Activated effector memory CD4-positive, alpha-beta T cell treated with anti-CD3 and anti-CD28 coated beads, Interleukin-2, amount 50 U/mL, for 16 hours (primary cell): Measurements from ENCODE around the gene SOAT2.

ENCODE experiments used
- DNase-seq: peaks from one replicate; pipeline ENCODE4 v3.0.0-alpha.2; 2020

SOAT2 gene

DNA sequence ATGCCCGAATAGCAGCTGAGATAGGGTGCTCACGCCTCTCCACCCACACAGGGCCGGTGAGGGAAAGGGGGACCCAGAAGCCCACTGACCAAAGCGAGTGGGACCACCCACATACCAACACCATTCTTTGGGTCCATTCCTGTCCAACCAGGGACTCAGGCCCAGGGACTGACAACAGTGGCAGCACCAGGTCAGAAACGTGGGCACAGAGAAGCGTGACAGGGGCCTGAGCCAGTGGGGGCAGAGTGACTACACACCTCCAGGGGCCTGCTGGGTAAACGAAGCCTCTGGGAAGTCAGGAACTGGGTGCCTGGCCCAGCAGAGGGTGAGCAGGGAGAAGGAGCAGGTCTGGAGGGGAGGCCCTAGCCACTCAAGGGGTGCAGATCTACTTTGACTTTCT lies 37.8 kb upstream of the SOAT2 start:
- peak; percentile 59 for DNase-seq

DNA sequence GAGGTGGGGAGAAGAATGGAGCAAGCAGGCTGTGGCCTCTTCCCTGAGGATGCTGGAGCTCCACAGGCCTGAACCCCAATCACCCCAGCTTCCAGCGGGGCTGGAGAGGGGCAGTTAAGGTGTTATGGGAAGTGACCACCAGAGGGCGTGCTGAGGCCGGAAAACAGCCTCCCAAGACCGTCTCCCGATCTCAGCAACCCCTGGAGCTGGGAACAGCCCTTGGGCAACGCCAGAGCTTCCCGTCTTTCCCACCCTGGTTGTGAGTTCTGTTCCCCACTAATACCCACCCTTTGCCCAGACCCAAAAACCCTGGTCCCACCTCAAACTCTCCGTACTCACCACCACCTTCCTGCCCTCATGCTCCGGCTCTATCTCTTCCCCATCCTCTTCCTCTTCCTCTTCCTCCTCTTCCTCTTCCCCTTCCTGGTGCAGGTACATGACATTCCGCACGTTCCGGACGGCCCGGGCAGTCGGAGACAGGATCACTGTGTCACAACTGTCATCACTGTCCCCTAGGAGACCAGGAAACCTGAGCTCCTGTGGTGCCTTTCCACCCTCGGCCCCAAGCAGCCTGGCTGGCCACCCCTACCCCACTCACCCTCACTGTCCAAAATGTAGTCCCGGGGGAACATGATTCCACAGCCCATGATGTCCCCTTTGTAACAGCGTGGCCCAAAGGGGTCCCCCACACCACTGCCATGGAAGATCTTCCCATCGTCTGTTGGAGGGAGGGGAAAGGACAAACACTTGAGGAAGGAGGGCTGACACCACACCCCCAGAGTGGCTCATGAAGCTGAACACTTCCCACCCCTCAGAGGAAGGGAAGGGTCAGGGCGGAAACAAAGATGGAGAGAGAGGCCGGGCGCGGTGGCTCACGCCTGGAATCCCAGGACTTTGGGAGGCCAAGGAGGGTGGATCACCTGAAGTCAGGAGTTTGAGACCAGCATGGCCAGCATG lies 37.0 kb upstream of the SOAT2 start:
- DNase-seq: peak; percentile 87

DNA sequence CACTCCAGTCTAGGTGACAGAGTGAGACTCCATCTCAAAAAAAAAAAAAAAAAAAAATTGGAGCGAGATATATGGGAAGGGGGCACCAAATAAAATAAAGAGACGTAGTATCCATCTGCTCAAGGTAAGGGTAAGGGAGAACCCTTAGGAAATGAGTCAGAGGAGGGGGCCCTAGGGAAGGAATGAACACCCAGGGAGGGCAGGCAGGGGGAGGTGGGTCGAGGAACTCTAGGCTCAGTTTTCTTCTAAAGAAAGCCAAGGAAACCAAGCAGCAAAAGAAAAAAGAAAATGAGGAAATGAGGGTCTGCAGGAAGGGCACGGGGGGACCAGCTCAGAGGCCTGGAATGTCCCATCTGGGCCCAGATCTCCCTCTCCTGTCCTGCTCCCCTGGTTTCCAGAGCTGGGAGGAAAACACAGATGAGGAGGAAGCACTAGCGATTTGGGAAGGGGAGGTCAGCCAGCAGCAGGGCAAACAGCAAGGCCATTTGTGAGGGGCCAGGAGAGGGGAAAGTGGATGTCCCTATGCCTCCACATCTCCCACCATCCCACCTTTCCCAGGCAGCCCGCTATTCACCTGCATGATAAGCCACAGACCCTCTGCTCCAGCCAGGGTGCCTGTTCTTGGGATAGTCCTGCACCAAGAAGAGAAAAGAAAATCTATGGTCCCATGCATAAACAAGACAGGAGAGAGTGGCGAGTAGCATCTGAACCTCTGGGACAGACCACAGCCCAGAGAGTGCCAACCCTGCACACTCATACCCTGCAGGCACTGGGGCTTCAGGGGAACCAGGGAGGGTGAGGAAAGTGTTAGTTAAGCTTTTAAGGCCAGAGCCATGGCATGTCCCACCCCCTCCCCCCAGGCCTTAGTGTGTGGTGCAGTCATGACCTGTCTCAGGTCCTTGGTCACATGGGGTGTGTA lies 36.0 kb upstream of the SOAT2 start:
- DNase-seq: peak; percentile 45

DNA sequence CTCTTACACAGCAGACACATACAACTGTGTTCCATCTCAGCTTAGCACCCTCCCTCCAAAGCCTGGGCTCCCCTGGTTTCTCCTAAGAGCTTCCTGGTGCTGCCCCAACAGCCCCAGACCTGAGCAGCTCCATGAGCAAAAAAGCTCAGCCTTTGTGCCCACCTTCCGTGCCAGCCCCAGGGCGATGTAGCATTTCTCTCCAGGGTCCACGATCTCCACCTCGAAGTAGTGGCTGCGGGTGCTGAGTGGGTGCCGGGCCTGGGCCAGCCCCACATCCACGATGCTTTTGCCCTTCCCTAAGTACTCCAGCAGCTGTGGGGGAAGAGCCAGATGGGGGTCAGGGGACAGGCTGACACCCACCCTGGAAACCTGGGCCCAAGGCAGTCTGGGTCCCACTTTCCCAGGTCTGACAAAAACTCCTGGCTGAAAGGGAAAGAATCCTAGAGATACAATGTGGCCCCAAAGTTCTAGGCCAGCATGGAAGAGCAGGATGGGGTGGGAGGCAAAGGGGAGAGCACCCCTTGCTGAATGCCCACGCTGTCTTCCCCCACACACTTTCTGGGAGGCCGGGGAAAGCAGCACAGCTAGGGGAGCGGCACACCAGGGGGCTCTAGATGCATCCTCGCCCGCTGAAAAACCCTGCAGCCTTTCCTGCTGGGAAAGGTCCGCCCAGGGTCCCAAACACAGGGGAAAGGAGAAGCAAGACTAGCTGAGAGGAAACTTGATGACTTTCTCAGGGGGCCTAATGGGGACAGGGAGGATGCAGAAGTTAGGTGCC lies 35.1 kb upstream of the SOAT2 start:
- DNase-seq: peak; percentile 38

DNA sequence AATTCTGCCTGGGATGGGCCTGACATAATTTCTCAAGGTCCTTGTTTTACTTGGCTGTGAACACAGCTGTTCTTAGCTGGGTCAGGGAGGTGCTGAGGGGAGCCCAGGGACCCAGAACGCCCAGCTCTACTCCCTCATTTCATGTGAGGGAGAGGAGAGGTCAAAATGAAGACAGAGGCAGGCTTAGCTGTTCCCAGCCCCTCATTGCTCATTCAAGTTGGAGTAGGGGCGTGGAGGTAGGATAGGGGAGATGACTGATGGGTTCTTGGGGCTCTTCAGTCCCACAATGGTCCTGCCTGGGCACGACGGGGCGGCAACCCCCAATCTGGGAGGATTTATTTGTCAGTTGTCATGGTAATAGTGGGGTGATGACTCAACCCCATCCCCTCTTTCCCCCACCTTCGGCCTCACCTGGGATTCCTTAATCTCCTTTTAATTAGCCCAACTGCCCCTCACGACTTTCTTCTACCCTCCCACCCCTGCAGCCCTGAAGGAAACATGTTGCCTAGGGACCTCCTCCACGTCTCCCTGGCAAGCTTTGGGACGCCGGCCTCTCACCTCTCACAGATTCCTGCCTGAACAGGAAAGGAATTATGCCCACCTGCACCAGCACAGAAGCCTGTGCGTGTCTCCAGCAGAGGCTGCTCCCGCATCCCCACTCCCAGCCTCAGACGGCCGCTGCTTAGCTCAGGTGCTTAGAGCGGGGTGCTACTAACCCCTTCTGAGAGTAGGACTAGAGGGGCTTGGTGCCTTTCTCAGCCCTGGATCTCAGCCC lies 34.3 kb upstream of the SOAT2 start:
- peak; percentile 51 for DNase-seq

DNA sequence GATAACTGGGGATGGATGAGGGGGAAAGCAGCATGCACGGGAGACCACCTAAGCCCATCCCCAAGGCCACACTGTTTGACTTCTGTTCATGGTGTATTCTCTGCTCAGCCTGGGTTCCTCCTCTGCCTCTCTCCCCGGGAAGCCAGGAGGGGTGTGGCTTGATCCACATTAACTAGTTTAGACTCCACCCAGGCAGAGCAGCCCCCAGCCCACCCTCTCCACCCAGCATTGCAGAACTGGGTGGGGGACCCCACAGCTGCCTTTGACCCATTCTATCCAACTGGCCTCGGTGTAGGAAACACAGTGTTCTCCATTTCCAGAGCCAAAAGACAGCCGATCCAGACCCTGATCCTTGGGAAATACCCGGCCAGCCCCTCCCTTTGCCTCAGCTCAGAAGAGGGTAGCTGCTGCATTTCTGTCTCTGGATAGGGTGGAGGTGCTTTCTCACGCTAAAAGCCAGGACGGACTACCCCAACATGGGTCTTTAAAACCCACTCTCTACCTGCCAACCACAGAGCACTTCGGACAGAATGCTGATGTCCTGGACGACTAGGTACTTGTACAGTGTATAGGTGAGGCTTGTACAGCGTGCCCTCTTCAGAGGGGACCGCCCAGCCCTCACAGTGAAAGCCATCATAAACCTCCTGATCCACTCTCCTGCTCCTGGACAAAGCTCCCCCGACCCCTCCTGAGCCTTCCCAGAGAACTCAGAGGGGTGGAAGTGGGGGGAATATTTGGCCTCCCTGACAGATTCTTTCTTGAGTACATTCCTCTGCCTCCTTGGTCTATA lies 33.5 kb upstream of the SOAT2 start:
- DNase-seq: peak; percentile 48

DNA sequence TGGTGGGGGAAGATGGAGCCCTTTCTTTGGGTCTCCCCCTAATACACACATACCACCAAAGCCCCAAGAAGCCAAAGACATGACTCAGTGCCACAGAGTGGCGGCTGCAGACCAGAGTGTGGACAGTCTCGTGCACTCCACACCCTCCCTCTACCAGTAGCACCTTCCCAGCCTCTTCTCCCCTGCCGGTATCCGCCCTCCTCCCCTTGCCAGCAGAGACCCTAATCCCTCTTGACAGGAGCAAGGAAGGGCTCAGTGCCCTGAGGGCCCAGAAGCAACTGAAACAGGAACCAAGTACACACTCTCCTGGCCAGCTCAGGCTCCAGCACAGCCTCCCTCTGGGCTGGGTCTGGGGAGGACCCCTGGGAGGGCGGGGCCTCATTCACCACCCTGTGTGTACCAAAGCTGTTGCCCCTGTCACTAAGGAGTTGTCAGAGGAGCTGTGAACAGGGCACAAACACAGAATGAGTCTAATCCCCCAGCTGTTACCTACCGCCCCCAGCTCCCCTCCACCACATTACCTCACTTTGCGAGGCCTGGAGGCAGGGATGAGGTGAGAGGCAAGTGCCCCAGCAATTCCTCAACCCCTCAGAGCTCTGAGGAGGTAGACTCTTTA lies 32.3 kb upstream of the SOAT2 start:
- DNase-seq: peak; percentile 53

DNA sequence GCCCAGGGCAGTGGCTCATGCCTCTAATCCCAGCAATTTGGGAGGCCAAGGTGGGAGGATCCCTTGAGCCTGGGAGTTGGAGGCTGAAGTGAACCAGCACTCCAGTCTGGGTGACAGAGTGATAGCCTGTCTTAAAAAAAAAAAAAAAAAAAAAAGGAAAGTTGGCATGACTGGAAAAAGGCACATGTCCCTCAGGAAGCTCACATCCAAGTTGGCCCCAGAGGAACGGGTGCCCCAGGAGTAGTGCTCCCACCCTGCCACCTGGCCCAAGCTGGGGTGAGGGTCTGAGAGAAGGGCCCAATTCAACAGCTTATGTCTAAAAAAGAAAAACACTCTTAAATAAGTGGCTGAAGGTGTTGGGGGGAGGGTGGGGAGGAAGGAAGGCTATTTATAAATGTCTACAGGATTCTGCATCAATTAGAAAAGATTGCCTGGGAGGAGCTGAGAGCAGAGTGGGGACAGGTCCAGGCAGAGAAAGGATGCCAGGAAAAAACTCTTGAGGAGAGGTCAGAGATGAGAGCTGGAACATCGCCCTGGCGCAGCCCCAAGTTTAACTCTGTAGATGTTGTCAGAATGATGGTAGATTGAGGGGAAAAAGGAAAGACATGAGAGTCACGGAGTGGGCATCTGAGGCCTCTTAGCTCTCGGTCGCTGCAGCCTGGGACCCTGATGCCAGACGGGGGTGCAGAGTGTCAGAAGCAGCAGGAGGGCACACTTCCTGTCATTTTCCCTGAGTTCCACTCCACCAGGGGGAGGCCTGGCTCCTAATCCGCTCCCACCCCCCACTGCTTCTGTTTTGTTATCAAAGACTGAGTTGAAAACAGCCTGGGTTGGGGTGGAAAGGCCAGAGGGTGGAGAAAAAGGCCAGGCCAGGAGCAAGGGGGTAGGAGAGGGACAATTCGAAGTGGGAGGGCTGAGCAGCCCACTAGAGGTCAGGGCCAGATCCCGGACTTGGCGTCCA lies 31.4 kb upstream of the SOAT2 start:
- DNase-seq: peak; percentile 36

DNA sequence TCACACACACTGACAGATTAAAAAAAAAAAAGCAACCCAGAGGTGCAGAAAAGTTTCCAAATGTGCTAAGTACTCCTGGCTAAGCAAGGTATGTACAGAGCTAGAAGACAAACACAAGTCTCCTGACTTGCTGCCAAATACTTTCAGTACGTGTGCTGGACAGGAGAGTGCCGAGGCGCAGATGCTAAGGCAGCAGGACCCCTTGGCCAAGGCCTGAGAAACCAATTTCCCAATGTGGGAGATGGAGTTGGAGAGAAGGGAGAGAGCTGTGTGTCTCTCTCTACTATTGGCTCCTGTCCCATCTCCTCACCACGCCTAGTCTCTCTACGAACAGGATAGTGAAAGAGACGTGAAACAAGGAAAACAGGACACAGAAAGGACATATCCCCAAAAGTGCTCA lies 29.4 kb upstream of the SOAT2 start:
- DNase-seq: peak; percentile 22

DNA sequence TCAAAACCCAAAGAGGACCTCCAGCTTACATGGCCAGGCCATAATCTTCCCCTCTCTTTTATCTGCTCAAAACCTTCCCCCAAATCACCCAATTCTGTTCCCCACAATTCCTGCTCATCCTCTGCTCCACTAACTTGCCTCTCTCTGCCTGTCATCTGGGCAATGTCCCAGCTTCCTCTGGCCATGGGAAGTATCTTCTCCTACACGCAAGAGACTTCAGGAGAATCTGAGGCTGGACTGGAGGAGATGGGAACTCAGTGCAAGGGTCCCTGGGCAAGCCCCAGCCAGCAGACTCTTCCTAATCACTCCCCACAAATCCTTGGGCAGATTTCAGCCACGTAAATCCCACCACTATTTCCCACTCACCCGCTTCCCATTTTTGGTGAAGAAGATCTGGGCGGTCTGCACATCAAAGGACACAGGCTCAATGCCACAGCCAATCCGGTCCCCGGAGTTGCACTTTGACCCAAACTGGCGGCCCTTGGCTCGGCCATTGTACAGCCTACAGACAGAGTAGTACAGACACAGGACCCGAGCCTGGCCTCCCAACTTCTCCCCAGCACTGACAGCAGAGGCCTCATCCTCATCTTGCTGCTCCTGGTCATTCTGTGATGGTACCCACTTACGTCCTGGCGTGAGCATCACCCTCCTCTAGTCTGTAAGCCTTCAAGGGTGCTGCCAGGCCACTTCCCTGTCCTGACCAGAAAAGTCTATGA lies 28.8 kb upstream of the SOAT2 start:
- DNase-seq: peak; percentile 45

DNA sequence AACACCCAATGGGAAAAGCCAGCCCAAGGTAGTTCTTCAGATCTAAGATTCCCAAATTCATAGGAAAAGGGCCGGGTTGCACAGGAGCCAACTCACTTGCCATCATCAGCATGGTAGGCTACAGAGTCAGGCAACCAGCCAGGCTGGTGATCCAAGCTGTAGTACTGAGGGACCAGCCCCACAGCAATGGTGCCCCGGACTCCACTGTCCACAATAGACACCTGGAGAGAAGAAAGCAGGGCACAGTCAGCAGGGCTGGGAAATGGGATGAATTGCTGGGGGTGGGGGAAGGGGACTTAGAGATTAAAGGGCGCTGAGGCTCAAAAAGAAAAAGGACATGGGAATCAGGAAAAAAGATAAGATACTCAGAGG lies 28.3 kb upstream of the SOAT2 start:
- DNase-seq: peak; percentile 30

DNA sequence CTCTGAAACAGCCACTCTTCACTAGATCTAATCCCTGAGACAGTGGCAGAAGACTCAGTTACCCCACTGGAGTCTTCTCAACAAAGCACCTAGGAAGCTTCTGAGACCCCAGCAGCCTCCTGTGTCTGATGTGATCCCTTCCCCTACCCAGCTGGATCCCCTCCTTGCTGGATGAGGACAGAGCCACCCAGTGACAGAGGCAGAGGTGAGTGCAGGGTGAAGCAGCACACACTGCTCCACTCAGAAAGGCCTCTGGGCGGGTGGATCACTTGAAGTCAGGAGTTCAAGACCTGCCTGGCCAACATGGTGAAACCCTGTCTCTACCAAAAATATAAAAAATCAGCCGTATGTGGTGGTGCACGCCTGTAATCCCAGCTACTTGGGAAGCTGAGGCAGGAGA lies 26.8 kb upstream of the SOAT2 start:
- DNase-seq: peak; percentile 25

DNA sequence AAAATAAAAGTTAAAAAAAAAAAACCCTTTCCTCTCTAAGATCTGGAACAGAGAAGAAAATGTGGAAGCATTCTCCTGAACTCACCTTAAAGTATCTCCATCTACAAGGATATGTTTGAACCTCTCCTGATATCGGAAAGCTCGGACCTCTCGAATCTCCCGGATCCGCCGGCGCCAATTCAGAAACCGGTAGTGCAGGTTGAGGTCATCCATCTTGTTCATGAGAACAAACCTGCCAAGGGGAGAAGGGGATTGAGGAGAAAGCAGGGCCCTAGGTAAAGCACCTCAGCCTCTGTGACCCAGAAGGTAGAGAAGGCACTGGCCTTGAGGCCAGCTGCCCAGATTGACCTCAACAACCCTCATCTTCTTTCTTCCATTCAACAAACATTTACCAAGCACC lies 26.3 kb upstream of the SOAT2 start:
- no peak for DNase-seq

DNA sequence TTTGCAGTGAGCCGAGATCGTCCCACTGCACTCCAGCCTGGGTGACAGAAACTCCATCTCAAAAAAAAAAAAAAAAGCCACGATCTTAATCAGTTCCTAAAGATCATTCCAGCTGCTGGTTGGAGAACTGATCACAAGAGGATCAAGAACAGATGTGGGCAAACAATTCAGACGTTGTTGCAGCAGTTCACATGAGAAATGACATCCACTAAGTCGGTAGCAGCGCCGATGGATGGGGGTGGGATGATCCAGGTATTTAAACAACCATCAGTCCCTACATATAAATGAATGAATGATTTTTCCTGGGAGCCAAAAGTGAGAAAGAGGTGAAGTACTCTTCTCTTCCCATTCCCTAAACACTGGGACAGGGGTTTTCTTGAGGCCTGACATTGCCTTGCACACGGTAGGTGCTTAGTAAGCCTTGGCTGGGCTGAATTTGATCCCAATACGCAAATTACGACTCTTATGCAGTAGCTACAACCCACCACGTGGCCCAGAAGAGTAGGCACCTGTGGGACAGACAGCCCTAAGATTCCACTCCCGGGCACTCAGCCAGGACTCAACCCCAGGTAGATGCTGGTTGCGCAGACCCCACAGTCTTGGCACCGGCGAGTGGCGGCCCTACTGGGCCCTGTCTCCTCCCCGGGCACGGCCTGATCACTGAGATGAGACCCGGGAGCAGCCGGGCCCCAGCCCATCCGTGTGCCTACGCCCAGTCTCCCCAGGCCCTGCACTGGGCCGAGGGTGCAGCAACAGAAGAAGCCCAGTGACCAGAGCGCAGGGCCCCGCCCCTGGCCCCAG lies 24.7 kb upstream of the SOAT2 start:
- DNase-seq: no peak

DNA sequence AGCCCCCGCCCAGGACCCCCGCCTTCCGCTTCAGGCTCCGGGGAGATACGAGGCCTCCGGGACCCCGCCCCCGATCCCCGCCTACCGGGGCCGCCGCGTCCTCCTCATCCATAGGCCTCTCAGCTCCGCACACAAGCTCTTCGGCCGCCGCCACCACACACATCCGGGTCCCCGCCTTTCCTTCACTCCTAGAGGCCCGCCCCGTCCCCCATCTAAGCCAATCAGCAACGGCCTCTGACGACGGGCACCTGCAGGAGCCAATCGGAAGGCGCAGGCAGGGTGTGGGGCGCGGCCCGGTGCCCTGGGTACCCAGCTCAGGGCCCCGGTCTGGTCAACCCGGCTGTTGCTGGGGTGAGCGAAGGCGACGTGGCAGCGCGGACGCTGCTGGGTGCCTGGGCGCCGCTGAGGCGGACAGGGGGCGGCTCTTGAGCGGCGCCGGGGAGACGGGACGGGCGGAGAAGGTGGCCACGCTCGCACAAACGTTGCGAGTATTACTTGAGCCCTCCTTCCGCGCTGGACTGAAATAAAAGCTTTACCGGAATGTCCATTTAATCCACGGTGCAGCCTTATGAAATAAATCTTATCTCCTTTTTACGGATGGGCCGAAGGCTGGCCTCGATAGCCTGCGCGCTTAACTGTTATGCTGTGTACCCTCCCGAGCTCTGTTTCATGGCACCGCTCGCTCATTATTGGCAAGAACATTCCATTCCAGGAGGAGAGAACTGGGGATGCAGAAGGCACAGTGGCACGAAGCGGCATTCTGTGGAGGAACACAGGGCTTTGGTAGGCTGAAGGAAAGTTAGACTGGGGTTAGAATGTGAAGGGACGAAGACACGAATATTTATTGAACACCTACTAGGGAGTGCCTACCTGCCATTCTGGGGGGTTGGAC lies 23.8 kb upstream of the SOAT2 start, which contains the start of gene SPRYD3:
Gene SPRYD3 (minus strand): TSS at position 165 of the 892 bp plus-strand sequence. CDS start 57 bp downstream, at position 108.
- DNase-seq: peak; percentile 98

DNA sequence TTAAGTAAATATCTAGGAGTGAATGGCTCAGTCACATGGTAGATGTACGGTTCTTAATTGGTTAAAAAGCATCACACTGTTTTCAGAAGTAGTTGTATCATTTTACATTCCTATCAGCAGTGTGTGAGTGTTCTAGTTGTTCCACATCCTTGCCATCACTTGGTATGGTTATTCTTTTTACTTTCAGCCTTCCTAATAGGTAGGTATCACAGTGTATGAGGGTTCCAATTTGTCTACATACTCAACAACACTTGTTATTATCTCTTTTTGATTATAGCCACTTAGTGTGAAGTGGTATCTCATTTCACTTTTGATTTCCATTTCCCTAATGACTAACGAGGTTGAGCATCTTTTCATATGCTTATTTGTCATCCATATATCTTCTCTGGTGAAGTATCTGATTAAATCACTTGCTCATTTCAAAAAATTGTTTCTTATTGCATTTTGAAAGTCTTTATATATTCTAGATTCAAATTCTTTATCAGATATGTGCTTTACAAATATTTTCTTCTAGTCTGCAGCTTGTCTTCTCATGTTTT lies 20.6 kb upstream of the SOAT2 start:
- no peak for DNase-seq
